Measurements from ENCODE around the gene METRNL.

The METRNL gene

DNA sequence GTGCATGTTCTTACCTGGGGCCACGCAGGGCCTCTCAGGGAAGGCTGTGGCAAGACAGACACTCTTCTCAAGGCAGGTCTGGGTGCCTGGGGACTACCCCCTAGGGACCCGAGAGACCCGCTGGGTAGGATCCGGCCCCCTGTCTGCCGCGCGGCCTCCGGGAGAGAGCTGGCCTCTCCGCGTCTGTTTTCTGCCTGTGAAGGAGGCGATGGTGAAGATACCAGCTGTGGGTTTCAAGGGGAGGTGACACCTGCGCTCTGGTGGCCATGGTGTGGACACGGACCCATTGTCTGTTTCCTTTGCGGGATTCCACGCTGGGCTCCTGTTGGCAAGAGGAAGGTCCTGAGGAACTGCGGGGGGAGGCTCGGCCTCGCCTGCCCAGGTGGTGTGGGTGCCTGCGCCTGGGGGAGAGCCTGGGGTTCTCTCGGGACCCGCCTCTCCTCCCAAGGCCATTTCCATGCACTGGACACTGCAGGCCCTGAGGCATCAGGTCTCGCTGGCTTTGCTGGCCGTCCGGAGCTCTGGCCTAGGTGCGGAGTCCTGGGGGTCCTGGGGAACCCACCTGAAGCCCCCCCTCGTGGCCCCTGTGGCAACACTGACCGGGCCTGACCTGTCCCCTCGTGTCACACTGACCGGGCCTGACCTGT, 12.2 kb upstream of the METRNL start:
- DNase-seq (ENCODE audit: low spot score): no peak

- DNase-seq (ENCODE audit: low spot score): peak; percentile 69
Observed at GRCh38 chr17:83067718-83068261, 11.6 kb upstream of the METRNL start.

GRCh38 chr17:83068641-83069570, 10.5 kb upstream of the METRNL start:
- no peak for DNase-seq (ENCODE audit: low spot score)

- DNase-seq (ENCODE audit: low spot score): no peak
Observed at GRCh38 chr17:83069571-83069906, 9.9 kb upstream of the METRNL start.

- DNase-seq (ENCODE audit: low spot score): no peak
Observed at GRCh38 chr17:83069931-83070742, 9.3 kb upstream of the METRNL start.

GRCh38 chr17:83070800-83071341, 8.5 kb upstream of the METRNL start:
- no peak for DNase-seq (ENCODE audit: low spot score)

DNA sequence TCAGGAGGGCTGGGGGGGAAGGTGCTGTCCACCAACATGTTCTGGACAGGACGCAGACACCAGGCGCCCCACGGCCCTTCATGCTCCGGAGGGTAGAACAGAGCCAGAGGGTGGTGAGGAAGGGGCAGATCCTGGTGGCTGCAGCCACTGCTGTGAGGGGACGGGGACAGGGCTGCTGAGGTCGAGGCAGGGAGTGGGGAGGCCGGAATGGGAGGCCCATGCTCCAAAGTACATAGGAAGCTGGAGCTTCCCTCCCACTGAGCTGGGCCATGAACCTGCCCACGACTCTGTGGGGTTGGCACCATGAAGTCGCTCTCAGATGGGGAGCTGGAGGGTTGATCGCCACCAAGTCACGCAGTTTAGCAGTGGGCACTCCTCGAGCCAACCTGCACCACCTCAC, 8.0 kb upstream of the METRNL start:
- no peak for DNase-seq (ENCODE audit: low spot score)

DNA sequence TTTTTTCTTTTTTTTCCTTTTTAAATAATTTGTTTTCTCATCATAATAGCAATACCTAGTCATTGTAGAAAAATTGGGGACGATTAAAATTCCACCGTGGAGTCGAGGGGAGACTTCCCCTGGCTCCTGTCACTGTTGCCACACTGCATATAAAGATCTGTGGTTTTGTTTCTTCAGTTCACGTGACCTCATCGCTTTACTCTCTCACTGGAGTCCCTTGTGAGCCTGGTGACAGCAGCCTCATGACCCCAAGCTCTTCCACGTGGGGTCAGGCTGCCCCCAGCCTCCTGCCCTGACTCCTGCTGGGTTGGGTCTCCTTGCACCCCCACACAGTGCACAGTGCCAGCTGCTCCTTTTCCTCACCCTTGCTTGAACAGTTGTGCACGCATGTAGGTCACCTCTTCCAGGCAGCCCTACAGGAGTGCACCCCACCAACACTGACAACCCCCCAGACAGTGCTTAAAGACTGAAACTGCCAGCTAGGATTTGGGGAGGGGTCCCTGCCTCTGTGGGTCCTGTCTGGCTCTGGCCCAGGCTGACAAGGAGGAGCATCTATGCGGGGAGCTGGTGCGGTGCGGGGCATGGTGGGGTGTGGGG, 7.3 kb upstream of the METRNL start:
- DNase-seq (ENCODE audit: low spot score): no peak

DNA sequence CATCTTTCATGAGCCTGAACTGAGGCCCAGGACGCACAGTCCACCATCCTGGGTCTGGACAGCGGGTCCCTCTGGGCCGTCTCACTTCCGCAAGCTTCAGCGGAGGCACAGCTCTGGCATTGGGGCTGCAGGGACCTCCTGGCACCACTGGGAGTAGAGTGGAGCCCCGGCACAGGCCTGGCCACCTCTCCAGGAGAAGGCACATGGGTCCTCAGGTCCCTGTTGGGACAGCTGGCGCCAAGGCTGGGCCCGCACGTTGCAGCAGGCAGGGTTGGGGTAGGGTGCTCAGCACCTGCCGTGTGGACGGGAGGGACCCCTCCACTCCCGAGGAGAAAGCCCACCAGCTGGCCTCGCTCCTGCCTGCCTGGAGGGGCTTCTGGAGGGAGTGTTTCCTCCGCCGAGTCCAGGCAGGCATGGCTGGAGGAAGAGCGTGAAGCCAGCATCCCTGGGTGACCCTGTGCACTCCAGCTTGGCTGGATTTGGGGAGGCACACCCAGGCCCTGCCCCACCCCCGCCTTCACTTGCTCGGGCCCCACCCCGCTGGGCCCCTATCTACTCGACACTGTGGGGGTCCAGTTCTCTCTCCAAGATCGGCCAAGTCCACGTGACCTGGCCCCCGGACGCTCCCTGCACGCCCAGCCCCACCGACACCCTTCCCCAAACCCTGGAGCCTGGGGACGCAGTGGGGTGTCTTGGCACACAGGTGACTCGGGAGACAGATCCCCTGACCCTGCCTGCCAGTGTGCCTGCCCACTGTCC, 6.6 kb upstream of the METRNL start:
- DNase-seq (ENCODE audit: low spot score): no peak

DNA sequence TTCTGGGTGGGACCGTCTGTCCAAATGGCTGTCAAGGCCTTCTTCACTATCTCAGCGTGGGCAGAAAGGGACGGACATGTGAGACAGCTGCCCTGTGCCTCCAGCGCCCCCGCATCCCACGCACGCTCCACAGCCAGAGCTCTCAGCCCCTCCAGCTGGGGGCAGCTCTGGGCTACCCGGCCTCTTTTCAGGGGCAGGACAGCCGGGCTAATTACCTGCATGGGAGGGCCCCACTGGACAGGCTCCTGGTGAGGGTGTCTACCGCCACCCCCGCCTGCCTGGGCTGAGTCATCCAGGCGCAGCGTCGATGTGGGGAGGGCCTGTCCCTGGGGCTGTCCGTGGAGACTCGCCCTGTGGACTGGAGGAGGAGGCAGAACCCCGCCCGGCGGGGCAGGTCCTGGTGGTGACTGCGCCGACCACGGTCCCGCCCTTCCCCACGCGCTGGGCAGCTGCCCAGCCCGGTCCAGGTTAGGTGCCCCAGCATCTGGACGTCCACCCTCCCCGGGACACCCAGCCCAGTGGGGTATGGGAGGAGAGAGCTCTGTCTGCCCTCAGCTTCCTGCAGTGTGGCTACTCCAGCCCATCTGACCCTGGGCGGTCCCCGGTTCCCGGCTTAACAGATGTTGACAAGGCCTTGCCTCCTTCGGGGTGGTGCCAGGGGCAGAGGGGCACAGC, 5.9 kb upstream of the METRNL start:
- no peak for DNase-seq (ENCODE audit: low spot score)

- DNase-seq (ENCODE audit: low spot score): no peak
Observed at GRCh38 chr17:83074486-83075223, 4.8 kb upstream of the METRNL start.

DNA sequence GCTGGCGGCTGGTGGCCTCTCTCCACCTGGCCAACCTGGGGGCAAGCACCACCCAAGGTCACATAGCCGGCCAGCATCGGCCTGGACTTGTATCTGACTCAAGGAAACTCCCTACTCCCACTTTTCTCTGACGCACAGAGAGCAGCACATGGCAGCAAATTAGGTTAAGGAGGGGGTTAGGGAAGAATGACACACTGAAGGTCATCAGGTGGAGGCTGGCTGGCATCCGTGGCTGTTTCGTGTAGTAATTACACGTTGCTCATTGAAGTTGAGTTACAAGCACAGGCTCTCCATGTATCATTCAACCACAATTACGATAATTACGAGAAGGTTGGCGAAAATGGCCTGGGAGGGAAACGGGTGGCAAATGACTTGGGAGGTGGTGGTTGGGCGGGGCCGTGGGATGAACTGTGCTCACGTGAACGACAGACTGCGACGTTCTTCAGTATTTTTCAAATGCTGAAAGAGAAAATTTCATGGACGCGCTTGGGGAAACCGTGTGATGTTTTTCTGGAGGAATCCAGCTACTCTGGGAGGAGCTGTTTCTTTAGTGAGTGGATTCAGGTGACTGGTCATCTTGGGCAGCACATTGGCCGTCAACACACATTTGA, 4.0 kb upstream of the METRNL start:
- no peak for DNase-seq (ENCODE audit: low spot score)

GRCh38 chr17:83076938-83077337, 2.5 kb upstream of the METRNL start:
- no peak for DNase-seq (ENCODE audit: low spot score)

GRCh38 chr17:83077411-83077810, 2.0 kb upstream of the METRNL start:
- DNase-seq (ENCODE audit: low spot score): no peak

- DNase-seq (ENCODE audit: low spot score): no peak
Observed at GRCh38 chr17:83077939-83078338, 1.5 kb upstream of the METRNL start.

- peak; percentile 60 for DNase-seq (ENCODE audit: low spot score)
Observed at GRCh38 chr17:83078378-83079351, 744 bp upstream of the METRNL start.

DNA sequence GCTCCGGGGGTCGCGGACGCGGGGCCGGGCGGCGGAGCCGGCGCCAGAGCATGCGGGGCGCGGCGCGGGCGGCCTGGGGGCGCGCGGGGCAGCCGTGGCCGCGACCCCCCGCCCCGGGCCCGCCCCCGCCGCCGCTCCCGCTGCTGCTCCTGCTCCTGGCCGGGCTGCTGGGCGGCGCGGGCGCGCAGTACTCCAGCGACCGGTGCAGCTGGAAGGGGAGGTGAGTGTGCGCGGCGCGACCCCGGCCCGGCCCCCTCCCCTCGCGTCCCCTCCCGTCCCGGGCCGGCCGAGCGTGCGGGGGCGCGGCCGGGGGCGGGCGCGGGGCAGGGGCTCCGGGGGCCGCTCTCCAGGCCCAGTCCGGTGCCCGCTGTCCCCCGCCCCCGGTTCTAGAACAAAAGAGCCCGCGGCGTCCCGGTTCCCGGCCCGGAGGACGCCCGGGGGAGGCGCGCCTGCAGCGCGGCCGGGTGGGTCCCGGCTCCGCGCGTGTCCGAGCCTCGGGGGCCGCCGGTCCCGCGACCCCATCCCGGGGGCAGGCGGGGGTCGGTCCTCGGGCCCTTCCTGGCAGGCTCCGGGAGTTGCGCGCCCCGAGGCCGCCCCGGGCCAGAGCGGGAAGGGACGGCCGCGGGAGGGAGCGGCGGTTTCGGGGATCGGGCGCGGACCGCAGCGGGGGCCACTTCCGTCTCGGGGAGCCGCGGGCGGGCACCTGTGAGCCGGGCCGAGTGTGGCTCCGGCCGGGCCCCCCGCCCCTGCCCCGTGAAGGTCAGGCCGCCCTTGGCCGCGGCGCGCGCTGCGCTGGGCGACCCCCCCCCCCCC, 563 bp downstream of the METRNL start:
- peak; percentile 58 for DNase-seq (ENCODE audit: low spot score)
